Progenitor cell of endocrine pancreas (in vitro differentiated cells): ENCODE results near the gene GOLIM4. TPM values are rescaled to one million over a fixed set of nuclear protein-coding genes. Genes with fewer than 3 reads are reported as not detected.

Experiments
- DNase-seq: peaks from one replicate; pipeline ENCODE4 v3.0.0; 2021; ENCODE audit warnings: low spot score; ENCODE audit not compliant: unreplicated experiment
- H3K27ac Mint-ChIP-seq: 2 replicates; pipeline ENCODE4 v1.8.0; 2021; ENCODE audit warnings: mild to moderate bottlenecking, moderate library complexity, mixed read lengths
- H3K27me3 Mint-ChIP-seq: 2 replicates; pipeline ENCODE4 v1.8.0; 2021; ENCODE audit warnings: mixed read lengths
- H3K36me3 Mint-ChIP-seq: 2 replicates; pipeline ENCODE4 v1.8.0; 2022; ENCODE audit warnings: mixed read lengths; ENCODE audit not compliant: insufficient read depth
- H3K4me1 Mint-ChIP-seq: 2 replicates; pipeline ENCODE4 v1.8.0; 2021; ENCODE audit warnings: low read depth, mixed read lengths
- H3K4me3 Mint-ChIP-seq: 2 replicates; pipeline ENCODE4 v1.8.0; 2021; ENCODE audit warnings: low read depth, mild to moderate bottlenecking, moderate library complexity, mixed read lengths
- H3K9me3 Mint-ChIP-seq: 2 replicates; pipeline ENCODE4 v1.8.0; 2021; ENCODE audit warnings: low read depth, mixed read lengths
- total RNA-seq: library from RNA; stranded (reverse); gene quantifications from 2 replicates; pipeline ENCODE4 v1.2.1, GENCODE V29; 2021
- TF ChIP-seq, protein P1 (sequence below): fragments of 200-600 bp; sonication (generic); IDR thresholded peaks from one replicate; pipeline ENCODE4 v1.5.0; 2021; ENCODE audit warnings: antibody characterized with exemption, mild to moderate bottlenecking; ENCODE audit not compliant: unreplicated experiment

Gene GOLIM4
- total RNA-seq, 1 donor from 2014 or later, result 38.7 TPM

DNA sequence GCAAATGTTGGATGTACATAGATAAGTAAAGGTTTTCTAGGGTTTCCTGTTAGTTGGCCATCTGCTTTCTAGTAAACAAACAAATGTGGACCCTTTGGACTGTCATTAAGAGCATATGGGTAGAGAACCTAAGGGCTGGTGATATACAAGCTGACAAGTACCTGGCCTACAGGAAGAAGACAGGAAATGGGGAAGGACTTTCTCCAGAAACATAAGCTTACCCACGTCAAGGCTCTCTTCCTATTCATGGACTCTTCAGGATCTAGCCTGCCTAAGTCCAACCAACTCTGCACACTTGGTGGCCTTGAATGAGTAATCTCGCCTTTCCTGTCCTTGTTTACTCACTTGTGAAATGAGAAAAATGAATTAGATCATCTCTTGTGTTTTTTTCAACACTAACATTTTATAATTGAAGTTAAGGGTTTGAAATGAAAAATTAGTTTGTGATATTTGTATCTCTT lies 22.2 kb upstream of the GOLIM4 start:
- Mint-ChIP-seq H3K27ac (no peak overlapping the region), H3K9me3 (no peaks in the 10 kb centered on the region), H3K4me3 (no peak overlapping the region), H3K4me1 (peaks cover 1% of the 10 kb centered on the region), H3K27me3 (no peaks in the 10 kb centered on the region), H3K36me3 (no peaks in the 10 kb centered on the region)
- DNase-seq, result no peak
- TF ChIP-seq, protein P1, sequence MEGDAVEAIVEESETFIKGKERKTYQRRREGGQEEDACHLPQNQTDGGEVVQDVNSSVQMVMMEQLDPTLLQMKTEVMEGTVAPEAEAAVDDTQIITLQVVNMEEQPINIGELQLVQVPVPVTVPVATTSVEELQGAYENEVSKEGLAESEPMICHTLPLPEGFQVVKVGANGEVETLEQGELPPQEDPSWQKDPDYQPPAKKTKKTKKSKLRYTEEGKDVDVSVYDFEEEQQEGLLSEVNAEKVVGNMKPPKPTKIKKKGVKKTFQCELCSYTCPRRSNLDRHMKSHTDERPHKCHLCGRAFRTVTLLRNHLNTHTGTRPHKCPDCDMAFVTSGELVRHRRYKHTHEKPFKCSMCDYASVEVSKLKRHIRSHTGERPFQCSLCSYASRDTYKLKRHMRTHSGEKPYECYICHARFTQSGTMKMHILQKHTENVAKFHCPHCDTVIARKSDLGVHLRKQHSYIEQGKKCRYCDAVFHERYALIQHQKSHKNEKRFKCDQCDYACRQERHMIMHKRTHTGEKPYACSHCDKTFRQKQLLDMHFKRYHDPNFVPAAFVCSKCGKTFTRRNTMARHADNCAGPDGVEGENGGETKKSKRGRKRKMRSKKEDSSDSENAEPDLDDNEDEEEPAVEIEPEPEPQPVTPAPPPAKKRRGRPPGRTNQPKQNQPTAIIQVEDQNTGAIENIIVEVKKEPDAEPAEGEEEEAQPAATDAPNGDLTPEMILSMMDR, result no peak

DNA sequence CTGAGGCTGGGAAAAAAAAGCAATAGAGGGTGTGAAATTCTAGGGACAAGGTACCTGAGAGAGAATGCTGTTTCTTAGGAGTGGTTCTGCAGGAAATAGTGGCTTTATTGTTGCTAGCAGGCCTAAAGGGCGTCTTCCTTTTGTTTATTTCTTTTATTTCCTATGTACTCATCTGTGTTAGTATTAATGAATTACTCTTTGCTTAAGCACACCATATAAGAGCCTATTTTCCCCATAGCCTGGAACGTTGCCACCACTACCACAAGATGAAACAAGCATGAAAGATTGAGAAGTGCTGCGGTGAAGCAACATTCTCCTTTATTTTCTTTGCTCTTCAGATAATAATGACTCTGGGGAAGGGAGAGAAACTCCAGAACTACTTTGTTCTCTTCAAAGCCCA lies 21.3 kb upstream of the GOLIM4 start:
- DNase-seq, result no peak
- H3K27me3 Mint-ChIP-seq, result no peaks in the 10 kb centered on the region
- TF ChIP-seq, protein P1, result no peak
- H3K9me3 Mint-ChIP-seq, result no peaks in the 10 kb centered on the region
- no peak overlapping the region for H3K4me3 Mint-ChIP-seq
- no peaks in the 10 kb centered on the region for H3K4me1 Mint-ChIP-seq
- H3K36me3 Mint-ChIP-seq, result no peaks in the 10 kb centered on the region
- H3K27ac Mint-ChIP-seq, result no peak overlapping the region

DNA sequence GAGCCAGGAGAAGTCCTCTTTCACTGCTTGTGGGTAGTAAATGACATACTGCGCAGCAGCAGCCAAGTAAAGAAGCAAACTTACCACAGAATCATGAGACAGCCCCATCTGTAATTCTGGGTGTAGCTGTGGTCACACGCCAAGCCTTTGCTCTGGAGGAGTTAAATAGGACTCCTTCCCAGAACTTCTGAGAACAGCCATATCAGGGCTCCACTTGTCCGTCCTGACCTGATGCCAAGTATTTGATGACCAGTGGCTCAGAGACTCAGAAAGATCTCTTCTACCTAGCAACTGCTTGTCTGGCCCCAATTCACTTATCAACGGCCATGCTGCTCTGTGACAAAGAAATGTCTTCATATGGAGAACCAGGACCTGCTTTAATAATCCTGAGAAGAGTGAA lies 20.6 kb upstream of the GOLIM4 start:
- no peak for DNase-seq
- no peaks in the 10 kb centered on the region for H3K4me1 Mint-ChIP-seq
- TF ChIP-seq, protein P1, result no peak
- H3K27ac Mint-ChIP-seq, result no peak overlapping the region
- H3K36me3 Mint-ChIP-seq, result no peaks in the 10 kb centered on the region
- H3K4me3 Mint-ChIP-seq, result no peak overlapping the region
- H3K9me3 Mint-ChIP-seq, result no peaks in the 10 kb centered on the region
- no peaks in the 10 kb centered on the region for H3K27me3 Mint-ChIP-seq

DNA sequence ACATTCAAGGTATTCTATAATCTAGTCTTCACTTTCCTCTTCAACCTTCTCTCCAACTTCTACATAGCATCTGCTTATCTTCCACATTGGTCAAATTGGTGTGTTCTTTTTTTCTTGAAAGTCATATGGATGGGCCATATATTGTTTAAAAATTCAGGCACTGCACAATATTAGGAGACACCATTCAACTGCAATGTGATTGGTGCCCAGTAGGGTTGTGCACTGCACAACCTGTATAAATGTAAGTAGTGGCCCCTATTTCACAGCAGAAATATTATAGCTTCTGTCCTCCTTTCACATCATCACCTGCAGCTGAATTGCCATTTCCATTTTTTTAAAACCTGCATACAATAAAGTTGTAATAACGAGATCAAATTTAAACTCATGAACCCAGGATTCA lies 18.1 kb upstream of the GOLIM4 start:
- H3K27ac Mint-ChIP-seq, result no peak overlapping the region
- TF ChIP-seq, protein P1, result no peak
- H3K4me3 Mint-ChIP-seq, result no peak overlapping the region
- H3K4me1 Mint-ChIP-seq, result no peaks in the 10 kb centered on the region
- H3K9me3 Mint-ChIP-seq, result no peaks in the 10 kb centered on the region
- no peak for DNase-seq
- no peaks in the 10 kb centered on the region for H3K36me3 Mint-ChIP-seq
- no peaks in the 10 kb centered on the region for H3K27me3 Mint-ChIP-seq

DNA sequence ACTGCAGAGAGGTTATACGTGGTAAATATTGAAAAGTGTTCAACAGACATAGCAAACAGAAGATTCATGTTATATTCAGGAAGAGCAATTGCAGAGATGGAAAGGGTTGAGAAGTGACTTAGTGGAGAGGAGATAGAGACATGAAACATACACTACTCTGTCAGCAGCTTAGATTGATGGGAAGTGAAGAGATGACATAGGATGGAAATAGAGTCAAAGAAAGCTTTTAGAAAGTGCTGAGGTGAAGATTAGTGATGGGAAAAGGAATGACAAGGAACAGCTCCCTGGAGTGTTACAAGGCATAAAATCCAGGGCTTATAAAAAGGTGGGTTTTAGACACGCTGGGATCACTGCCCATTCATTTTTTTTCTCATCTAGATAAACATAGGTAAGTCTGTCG lies 17.2 kb upstream of the GOLIM4 start:
- Mint-ChIP-seq H3K36me3 (no peaks in the 10 kb centered on the region), H3K4me1 (no peaks in the 10 kb centered on the region), H3K4me3 (no peak overlapping the region), H3K9me3 (no peaks in the 10 kb centered on the region), H3K27me3 (no peaks in the 10 kb centered on the region), H3K27ac (no peak overlapping the region)
- TF ChIP-seq, protein P1, result no peak
- no peak for DNase-seq
